Activated naive CD8-positive, alpha-beta T cell (primary cell): Measurements from ENCODE around the gene SNRPD3.

Experiments
- H3K27ac Mint-ChIP-seq: one replicate; pipeline ENCODE4 v1.8.0; 2021; ENCODE audit warnings: mixed read lengths
- H3K27me3 Mint-ChIP-seq: one replicate; pipeline ENCODE4 v1.8.0; 2021; ENCODE audit warnings: mixed read lengths
- H3K36me3 Mint-ChIP-seq: one replicate; pipeline ENCODE4 v1.8.0; 2021; ENCODE audit warnings: mixed read lengths
- H3K4me1 Mint-ChIP-seq: one replicate; pipeline ENCODE4 v1.8.0; 2021; ENCODE audit warnings: low read depth, mixed read lengths
- H3K4me3 Mint-ChIP-seq: one replicate; pipeline ENCODE4 v1.8.0; 2021; ENCODE audit warnings: mild to moderate bottlenecking, mixed read lengths
- H3K9me3 Mint-ChIP-seq: one replicate; pipeline ENCODE4 v1.8.0; 2021; ENCODE audit warnings: low read depth, mixed read lengths

The SNRPD3 gene

GRCh38 chr22:24555165-24556039 lies at the start of gene SNRPD3:
SNRPD3 (plus strand) TSS chr22:24555999; CDS start chr22:24557675, 1,676 bp downstream.
- Mint-ChIP-seq H3K4me3 (peak within 1 kb of the TSS; percentile 100), H3K27ac (peak within 1 kb of the TSS; percentile 98), H3K4me1 (peaks cover 55% of the 10 kb centered on the region), H3K36me3 (no peaks in the 10 kb centered on the region), H3K9me3 (no peaks in the 10 kb centered on the region), H3K27me3 (no peaks in the 10 kb centered on the region)

- Mint-ChIP-seq H3K27me3 (no peaks in the 10 kb centered on the region), H3K27ac (no peak overlapping the region), H3K4me3 (no peak overlapping the region), H3K36me3 (no peaks in the 10 kb centered on the region), H3K9me3 (no peaks in the 10 kb centered on the region), H3K4me1 (peaks cover 9% of the 10 kb centered on the region)
Observed at GRCh38 chr22:24506802-24507438, 48.9 kb upstream of the SNRPD3 start.

GRCh38 chr22:24507716-24508115 lies 48.1 kb upstream of the SNRPD3 start:
- no peak overlapping the region for H3K4me3 Mint-ChIP-seq
- no peaks in the 10 kb centered on the region for H3K9me3 Mint-ChIP-seq
- H3K4me1 Mint-ChIP-seq, result peaks cover 11% of the 10 kb centered on the region
- H3K27me3 Mint-ChIP-seq, result no peaks in the 10 kb centered on the region
- H3K27ac Mint-ChIP-seq, result no peak overlapping the region
- no peaks in the 10 kb centered on the region for H3K36me3 Mint-ChIP-seq

GRCh38 chr22:24510637-24511625 lies 44.9 kb upstream of the SNRPD3 start:
- Mint-ChIP-seq H3K27me3 (no peaks in the 10 kb centered on the region), H3K27ac (no peak overlapping the region), H3K4me3 (no peak overlapping the region), H3K36me3 (no peaks in the 10 kb centered on the region), H3K4me1 (peaks cover 5% of the 10 kb centered on the region), H3K9me3 (no peaks in the 10 kb centered on the region)

- Mint-ChIP-seq H3K27ac (no peak overlapping the region), H3K27me3 (no peaks in the 10 kb centered on the region), H3K4me3 (no peak overlapping the region), H3K36me3 (no peaks in the 10 kb centered on the region), H3K9me3 (no peaks in the 10 kb centered on the region), H3K4me1 (peaks cover 5% of the 10 kb centered on the region)
Observed at GRCh38 chr22:24512043-24512442, 43.8 kb upstream of the SNRPD3 start.

- Mint-ChIP-seq H3K27ac (no peak overlapping the region), H3K27me3 (no peaks in the 10 kb centered on the region), H3K9me3 (no peaks in the 10 kb centered on the region), H3K4me1 (peaks cover 5% of the 10 kb centered on the region), H3K36me3 (no peaks in the 10 kb centered on the region), H3K4me3 (no peak overlapping the region)
Observed at GRCh38 chr22:24513378-24514240, 42.2 kb upstream of the SNRPD3 start.

- no peak overlapping the region for H3K4me3 Mint-ChIP-seq
- H3K36me3 Mint-ChIP-seq, result no peaks in the 10 kb centered on the region
- H3K4me1 Mint-ChIP-seq, result peaks cover 5% of the 10 kb centered on the region
- no peak overlapping the region for H3K27ac Mint-ChIP-seq
- no peaks in the 10 kb centered on the region for H3K27me3 Mint-ChIP-seq
- no peaks in the 10 kb centered on the region for H3K9me3 Mint-ChIP-seq
Observed at GRCh38 chr22:24514241-24515026, 41.4 kb upstream of the SNRPD3 start.

- no peaks in the 10 kb centered on the region for H3K36me3 Mint-ChIP-seq
- H3K27me3 Mint-ChIP-seq, result no peaks in the 10 kb centered on the region
- no peak overlapping the region for H3K27ac Mint-ChIP-seq
- peaks cover 5% of the 10 kb centered on the region for H3K4me1 Mint-ChIP-seq
- no peaks in the 10 kb centered on the region for H3K9me3 Mint-ChIP-seq
- H3K4me3 Mint-ChIP-seq, result no peak overlapping the region
Observed at GRCh38 chr22:24515027-24515338, 40.8 kb upstream of the SNRPD3 start.

GRCh38 chr22:24516301-24516737 lies 39.5 kb upstream of the SNRPD3 start:
- H3K27me3 Mint-ChIP-seq, result peaks cover 2% of the 10 kb centered on the region
- H3K27ac Mint-ChIP-seq, result no peak overlapping the region
- no peak overlapping the region for H3K4me3 Mint-ChIP-seq
- no peaks in the 10 kb centered on the region for H3K36me3 Mint-ChIP-seq
- peaks cover 2% of the 10 kb centered on the region for H3K4me1 Mint-ChIP-seq
- no peaks in the 10 kb centered on the region for H3K9me3 Mint-ChIP-seq

GRCh38 chr22:24517446-24517845 lies 38.4 kb upstream of the SNRPD3 start:
- Mint-ChIP-seq H3K27me3 (peaks cover 2% of the 10 kb centered on the region), H3K9me3 (no peaks in the 10 kb centered on the region), H3K36me3 (no peaks in the 10 kb centered on the region), H3K4me1 (peaks cover 2% of the 10 kb centered on the region), H3K4me3 (no peak overlapping the region), H3K27ac (no peak overlapping the region)

- Mint-ChIP-seq H3K36me3 (no peaks in the 10 kb centered on the region), H3K4me3 (no peak overlapping the region), H3K27me3 (peaks cover 2% of the 10 kb centered on the region), H3K27ac (no peak overlapping the region), H3K4me1 (peaks cover 2% of the 10 kb centered on the region), H3K9me3 (no peaks in the 10 kb centered on the region)
Observed at GRCh38 chr22:24518228-24518627, 37.6 kb upstream of the SNRPD3 start.

- H3K36me3 Mint-ChIP-seq, result no peaks in the 10 kb centered on the region
- H3K4me3 Mint-ChIP-seq, result no peak overlapping the region
- H3K27ac Mint-ChIP-seq, result no peak overlapping the region
- no peaks in the 10 kb centered on the region for H3K9me3 Mint-ChIP-seq
- peaks cover 2% of the 10 kb centered on the region for H3K4me1 Mint-ChIP-seq
- peaks cover 2% of the 10 kb centered on the region for H3K27me3 Mint-ChIP-seq
Observed at GRCh38 chr22:24518771-24519485, 36.9 kb upstream of the SNRPD3 start.

GRCh38 chr22:24519496-24519895 lies 36.3 kb upstream of the SNRPD3 start:
- H3K4me3 Mint-ChIP-seq, result no peak overlapping the region
- no peak overlapping the region for H3K27ac Mint-ChIP-seq
- H3K36me3 Mint-ChIP-seq, result no peaks in the 10 kb centered on the region
- peaks cover 2% of the 10 kb centered on the region for H3K27me3 Mint-ChIP-seq
- peaks cover 2% of the 10 kb centered on the region for H3K4me1 Mint-ChIP-seq
- no peaks in the 10 kb centered on the region for H3K9me3 Mint-ChIP-seq
